Measurements from ENCODE around the gene PSMD1.

The PSMD1 gene

GRCh38 chr2:231210782-231211181, 154.1 kb downstream of the PSMD1 start:
- no peak for TF ChIP-seq CTCF (IDR thresholded peaks at IDR 0.05; ENCODE audit: insufficient read depth, missing control alignments)
- no peak for FAIRE-seq
- no peak for DNase-seq (ENCODE audit: insufficient read length, low spot score)

GRCh38 chr2:231211486-231211885, 154.8 kb downstream of the PSMD1 start:
- TF ChIP-seq CTCF (IDR thresholded peaks at IDR 0.05; ENCODE audit: insufficient read depth, missing control alignments): no peak
- DNase-seq (ENCODE audit: insufficient read length, low spot score) (no peak), FAIRE-seq (no peak)

GRCh38 chr2:231212329-231212845, 155.7 kb downstream of the PSMD1 start:
- DNase-seq (ENCODE audit: insufficient read length, low spot score): no peak
- TF ChIP-seq CTCF (IDR thresholded peaks at IDR 0.05; ENCODE audit: insufficient read depth, missing control alignments): no peak
- no peak for FAIRE-seq

- DNase-seq (ENCODE audit: insufficient read length, low spot score): no peak
- no peak for TF ChIP-seq CTCF (IDR thresholded peaks at IDR 0.05; ENCODE audit: insufficient read depth, missing control alignments)
- no peak for FAIRE-seq
These were observed 157.4 kb downstream of the PSMD1 start for GRCh38 chr2:231213931-231214642.

- no peak for DNase-seq (ENCODE audit: insufficient read length, low spot score)
- no peak for TF ChIP-seq CTCF (IDR thresholded peaks at IDR 0.05; ENCODE audit: insufficient read depth, missing control alignments)
- no peak for FAIRE-seq
These were observed 161.7 kb downstream of the PSMD1 start for GRCh38 chr2:231218366-231218765.

GRCh38 chr2:231219289-231219688, 162.6 kb downstream of the PSMD1 start:
- FAIRE-seq: no peak
- no peak for TF ChIP-seq CTCF (IDR thresholded peaks at IDR 0.05; ENCODE audit: insufficient read depth, missing control alignments)
- DNase-seq (ENCODE audit: insufficient read length, low spot score): no peak

- DNase-seq (ENCODE audit: insufficient read length, low spot score): no peak
- FAIRE-seq: no peak
- TF ChIP-seq CTCF (IDR thresholded peaks at IDR 0.05; ENCODE audit: insufficient read depth, missing control alignments): no peak
These were observed 165.1 kb downstream of the PSMD1 start for GRCh38 chr2:231221761-231222160.
